PC-9 (cell line): ENCODE data around the gene CDC37.

Source experiments
- CTCF ChIP-seq: fragments of 200-600 bp; sonication (generic); conservative IDR thresholded peaks from 2 replicates; pipeline ENCODE4 v1.6.1; 2017; ENCODE audit warnings: mixed run types, antibody characterized with exemption, mild to moderate bottlenecking, moderate library complexity
- EZH2 ChIP-seq: fragments of 200-600 bp; sonication (generic); IDR thresholded peaks from 2 replicates; pipeline ENCODE4 v1.8.0; 2017; ENCODE audit warnings: antibody characterized with exemption, low read depth

- TF ChIP-seq CTCF = no peak
- no peak for TF ChIP-seq EZH2
Observed at GRCh38 chr19:10450191-10450852, 47.0 kb upstream of the CDC37 start.
